IMR-90 (cell line): ENCODE data around the gene ALOXE3. TPM values are rescaled to one million over a fixed set of nuclear protein-coding genes. Genes with fewer than 3 reads are reported as not detected.

Experiments
- ATAC-seq: fragments of 200-7000 bp; cut with Tn5 transposase; 2 replicates; pipeline ENCODE4 v1.9.1; 2020; ENCODE audit warnings: low read depth, mild to moderate bottlenecking, moderate library complexity
- BruUV-seq: library from RNA; stranded (reverse); fragments of 400-500 nt; replicated peaks from 2 replicates; lab custom pipeline; 2021; lab: Mats Ljungman, UMichigan
- CTCF ChIA-PET: fragments of 300-600 bp; formaldehyde crosslinking; extraction: SDS; loops from one replicate; lab custom pipeline; 2021; ENCODE audit warnings: antibody characterized with exemption; lab: Yijun Ruan, JAX
- POLR2A ChIA-PET: fragments of 300-600 bp; sonication (Branson Sonifier 250); formaldehyde crosslinking; loops from one replicate; lab custom pipeline; 2022; ENCODE audit warnings: antibody characterized with exemption; ENCODE audit not compliant: unreplicated experiment; lab: Charles Lee
- DNase-seq: peaks from one replicate; pipeline ENCODE4 v3.0.0; 2013
- H2AFZ ChIP-seq: replicated peaks from 2 replicates; pipeline ENCODE3; 2013; ENCODE audit warnings: low read length, mild to moderate bottlenecking; ENCODE audit not compliant: poor library complexity
- H2AK5ac ChIP-seq: 2 replicates; pipeline ENCODE4 v1.6.1; 2013; ENCODE audit warnings: low read depth, low read length, inconsistent platforms
- H2AK9ac ChIP-seq: replicated peaks from 2 replicates; pipeline ENCODE3; 2013; ENCODE audit warnings: mild to moderate bottlenecking, low read depth, low read length, moderate library complexity; ENCODE audit not compliant: poor library complexity
- H2BK120ac ChIP-seq: 2 replicates; pipeline ENCODE4 v1.6.1; 2013; ENCODE audit warnings: low read depth, low read length, inconsistent platforms
- H2BK15ac ChIP-seq: 3 replicates; pipeline ENCODE4 v1.6.1; 2013; ENCODE audit warnings: low read depth, low read length, inconsistent platforms
- H2BK20ac ChIP-seq: 2 replicates; pipeline ENCODE4 v1.6.1; 2013; ENCODE audit warnings: low read depth, mild to moderate bottlenecking, inconsistent platforms, low read length, moderate library complexity
- H2BK5ac ChIP-seq: 2 replicates; pipeline ENCODE4 v1.6.1; 2013; ENCODE audit warnings: mild to moderate bottlenecking, low read depth, low read length, inconsistent platforms; ENCODE audit not compliant: poor library complexity, severe bottlenecking
- H3K14ac ChIP-seq: replicated peaks from 2 replicates; pipeline ENCODE4 v1.6.1; 2013; ENCODE audit warnings: low read depth, low read length, inconsistent platforms
- H3K18ac ChIP-seq: 2 replicates; pipeline ENCODE4 v1.6.1; 2013; ENCODE audit warnings: low read depth, low read length, control low read depth
- H3K23ac ChIP-seq: 2 replicates; pipeline ENCODE4 v1.6.1; 2013; ENCODE audit warnings: low read depth, low read length, inconsistent platforms
- H3K27ac ChIP-seq: 2 replicates; pipeline ENCODE4 v1.5.1; 2013; ENCODE audit warnings: mild to moderate bottlenecking, control low read depth, low read length; ENCODE audit not compliant: insufficient read depth
- H3K27me3 ChIP-seq: 2 replicates; pipeline ENCODE4 v1.6.1; 2013; ENCODE audit warnings: low read length; ENCODE audit not compliant: control insufficient read depth, insufficient read depth
- H3K36me3 ChIP-seq: 2 replicates; pipeline ENCODE4 v1.6.1; 2013; ENCODE audit warnings: low read length, mixed read lengths; ENCODE audit not compliant: control insufficient read depth, insufficient read depth
- H3K4ac ChIP-seq: 2 replicates; pipeline ENCODE4 v1.6.1; 2013; ENCODE audit warnings: low read depth, low read length, inconsistent platforms
- H3K4me1 ChIP-seq: 2 replicates; pipeline ENCODE4 v1.6.1; 2013; ENCODE audit warnings: low read length, mixed read lengths; ENCODE audit not compliant: control insufficient read depth, insufficient read depth
- H3K4me2 ChIP-seq: 2 replicates; pipeline ENCODE4 v1.6.1; 2013; ENCODE audit warnings: low read depth, mild to moderate bottlenecking, control low read depth, low read length, moderate library complexity
- H3K4me3 ChIP-seq: 2 replicates; pipeline ENCODE4 v1.5.1; 2013; ENCODE audit warnings: low read depth, mild to moderate bottlenecking, control low read depth, low read length, moderate library complexity; ENCODE audit not compliant: insufficient read depth
- H3K56ac ChIP-seq: 2 replicates; pipeline ENCODE4 v1.6.1; 2013; ENCODE audit warnings: low read length, inconsistent platforms; ENCODE audit not compliant: insufficient read depth; ENCODE audit errors: extremely low read depth
- H3K79me1 ChIP-seq, 2 experiments: 2 replicates each; pipeline ENCODE4 v1.6.1; 2013; ENCODE audit warnings: low read length in 2 of 2, inconsistent platforms in 1 of 2, low read depth in 1 of 2
- H3K9ac ChIP-seq: 2 replicates; pipeline ENCODE4 v1.6.1; 2013; ENCODE audit warnings: low read depth, low read length, control low read depth
- H3K9me1 ChIP-seq: 2 replicates; pipeline ENCODE4 v1.6.1; 2013; ENCODE audit warnings: low read length, inconsistent platforms; ENCODE audit not compliant: insufficient read depth
- H3K9me3 ChIP-seq: 2 replicates; pipeline ENCODE4 v1.6.1; 2013; ENCODE audit warnings: low read length; ENCODE audit not compliant: control insufficient read depth, insufficient read depth
- H4K20me1 ChIP-seq: 2 replicates; pipeline ENCODE4 v1.6.1; 2013; ENCODE audit warnings: low read length, inconsistent platforms; ENCODE audit not compliant: insufficient read depth
- H4K5ac ChIP-seq: 2 replicates; pipeline ENCODE4 v1.6.1; 2013; ENCODE audit warnings: mild to moderate bottlenecking, low read depth, low read length, control low read depth
- H4K8ac ChIP-seq, 2 experiments: 2 replicates each; pipeline ENCODE4 v1.6.1; 2013; ENCODE audit warnings: low read depth in 2 of 2, low read length in 2 of 2, control low read depth in 1 of 2, inconsistent platforms in 1 of 2
- H4K91ac ChIP-seq: 2 replicates; pipeline ENCODE4 v1.6.1; 2013; ENCODE audit warnings: low read depth, low read length, inconsistent platforms; ENCODE audit not compliant: insufficient read depth
- BHLHE40 ChIP-seq: fragments of 150-350 bp; IDR thresholded peaks from 2 replicates; pipeline ENCODE4 v1.6.1; 2016; ENCODE audit warnings: mild to moderate bottlenecking, low read depth, low read length
- ELK1 ChIP-seq: fragments of 150-350 bp; IDR thresholded peaks from 2 replicates; pipeline ENCODE4 v1.6.1; 2016; ENCODE audit warnings: low read depth, mild to moderate bottlenecking, low read length, moderate library complexity, borderline replicate concordance
- MXI1 ChIP-seq: IDR thresholded peaks from 2 replicates; pipeline ENCODE4 v1.6.1; 2012; ENCODE audit warnings: low read depth, mild to moderate bottlenecking, low read length, moderate library complexity, borderline replicate concordance
- NFE2L2 ChIP-seq: fragments of 150-350 bp; IDR thresholded peaks from 2 replicates; pipeline ENCODE4 v1.6.1; 2016; ENCODE audit warnings: low read depth, mild to moderate bottlenecking, low read length
- POLR2A ChIP-seq: IDR thresholded peaks from 2 replicates; pipeline ENCODE4 v1.6.1; 2012; ENCODE audit warnings: mild to moderate bottlenecking, low read depth, low read length
- RAD21 ChIP-seq: IDR thresholded peaks from 2 replicates; pipeline ENCODE4 v1.6.1; 2012; ENCODE audit warnings: low read length, improper control_type of control experiment
- RCOR1 ChIP-seq: IDR thresholded peaks from 2 replicates; pipeline ENCODE4 v1.6.1; 2012; ENCODE audit warnings: mild to moderate bottlenecking, low read length, improper control_type of control experiment; ENCODE audit not compliant: insufficient replicate concordance
- RFX5 ChIP-seq: IDR thresholded peaks from 2 replicates; pipeline ENCODE4 v1.8.0; 2012; ENCODE audit warnings: low read depth, mild to moderate bottlenecking, low read length, moderate library complexity
- WGBS, 2 experiments: methylation state at CpG; one replicate each; pipeline versions ENCODE4 v1.1.5 to v1.1.7; 2013; ENCODE audit warnings: missing lambda C conversion rate in 2 of 2; ENCODE audit not compliant: insufficient read length in 1 of 2; ENCODE audit errors: extremely low coverage in 2 of 2; 5-methylcytosine and 5-hydroxymethylcytosine counted together
- dilution Hi-C: fragments of 300-500 bp; cut with HindIII; formaldehyde crosslinking; loops from one replicate; pipeline ENCODE4 v1.14.3; 2018; ENCODE audit warnings: low sequenced_read_pairs; ENCODE audit not compliant: unreplicated experiment
- in situ Hi-C: fragments of 300-500 bp; cut with MboI; formaldehyde crosslinking; loops from 3 replicates; pipeline ENCODE4 v1.14.3; 2019; ENCODE audit warnings: low sequenced_read_pairs, inconsistent platforms, mixed read lengths
- intact Hi-C: fragments of 100-400 bp; cut with micrococcal nuclease; formaldehyde crosslinking; loops from 2 replicates; pipeline ENCODE4 v1.10.0; 2022
- polyA plus RNA-seq, 3 experiments: library from polyadenylated mRNA; depleted of rRNA; stranded (reverse); fragments of >200 nt; gene quantifications; 2 replicates each; pipeline ENCODE4 v1.2.3, GENCODE V29; 2012; ENCODE audit warnings: low replicate concordance in 1 of 3
- total RNA-seq: library from RNA; depleted of rRNA; stranded (reverse); fragments of >200 nt; gene quantifications from 2 replicates; pipeline ENCODE4 v1.2.3, GENCODE V29; 2012

Gene ALOXE3
- total and polyA plus RNA-seq, 2 of the 4 experiments (the other 2 are of a cell fraction) = under 0.01 to 0.26 TPM

DNA sequence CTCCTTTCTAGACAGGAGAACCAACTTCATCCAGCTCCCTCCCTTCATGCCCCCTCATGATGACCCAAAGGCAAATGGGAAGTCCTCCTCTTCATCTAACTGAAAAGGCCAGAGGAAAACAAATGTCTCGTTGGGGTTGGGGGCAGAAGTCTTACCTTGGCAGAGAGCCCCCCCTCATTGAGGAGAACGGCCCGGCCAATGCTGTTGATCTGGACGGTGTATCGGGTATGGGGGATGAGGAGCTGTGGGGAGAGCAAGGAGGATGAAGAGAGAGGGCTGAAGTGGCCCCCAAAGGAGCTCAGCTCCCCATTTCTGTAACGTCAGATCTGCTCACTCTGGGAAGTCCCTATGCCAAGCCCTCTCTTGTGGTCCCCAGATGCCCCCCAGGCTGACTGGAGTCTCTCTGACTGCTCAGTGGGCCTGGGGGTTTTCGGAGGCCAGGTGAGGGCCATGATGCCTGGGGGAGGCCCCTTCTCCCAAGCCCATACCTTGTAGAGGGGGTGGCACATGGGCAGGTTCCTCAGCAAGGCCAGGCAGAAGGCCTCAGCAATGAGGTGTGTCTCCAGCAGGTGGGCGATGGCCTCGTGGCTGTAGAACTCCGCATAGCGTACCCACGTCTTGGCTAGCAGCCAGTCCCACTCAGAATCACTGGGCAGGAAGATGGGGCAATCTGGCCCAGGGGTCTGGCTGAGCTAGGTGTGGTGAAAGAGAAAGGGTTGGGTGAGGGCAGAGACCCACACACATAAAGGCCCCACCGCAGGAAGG, 41.6 kb downstream of the ALOXE3 start:
- Histone ChIP-seq H3K9me1 (no peaks in the 10 kb centered on the region), H3K4me2 (no peak overlapping the region), H3K9me3 (no peaks in the 10 kb centered on the region), H3K14ac (no peak overlapping the region), H4K20me1 (no peaks in the 10 kb centered on the region), H3K36me3 (no peaks in the 10 kb centered on the region), H2BK120ac (no peak overlapping the region), H3K56ac (no peak overlapping the region), H3K4ac (no peak overlapping the region), H2AK9ac (no peak overlapping the region), H3K23ac (no peak overlapping the region), H2BK15ac (no peak overlapping the region), H3K4me3 (no peak overlapping the region), H2AK5ac (no peak overlapping the region), H4K91ac (no peak overlapping the region), H4K5ac (no peak overlapping the region), H3K9ac (no peak overlapping the region), H3K27ac (no peak overlapping the region), H3K18ac (no peak overlapping the region), H3K4me1 (0 out of 2 replicates have a peak, but pooled peaks cover 1% of the 10 kb centered on the region), H2BK5ac (no peak overlapping the region), H2AFZ (no peak overlapping the region), H2BK20ac (no peak overlapping the region), H3K27me3 (peaks cover 75% of the 10 kb centered on the region), H4K8ac (no peak overlapping the region), H3K79me1 (no peaks in the 10 kb centered on the region)
- ChIA-PET CTCF (interaction anchor here (0.9 kb wide), 1 partner anchor 17 kb away, joined by 4 read pairs; no protein-coding TSS in a partner anchor), POLR2A (no interaction called here)
- DNase-seq (no peak), ATAC-seq (no peak)
- dilution Hi-C loops = no loop called here
- TF ChIP-seq RCOR1 = no peak
- no peak for TF ChIP-seq POLR2A
- no peak for TF ChIP-seq NFE2L2
- no peak for TF ChIP-seq BHLHE40
- TF ChIP-seq RFX5 = no peak
- no peak for TF ChIP-seq MXI1
- no peak for TF ChIP-seq RAD21
- TF ChIP-seq ELK1 = no peak
- intact Hi-C loops = no loop called here
- no TSS peak for BruUV-seq
- in situ Hi-C loops = loop anchor here (25.0 kb wide), 2 partner anchors 236 to 686 kb away; partner anchors contain the start of genes ARHGEF15 and SPDYE4
- no CpG with 5 or more reads among the region's 13 CpGs for WGBS, 2 experiments
